Stromal cell of bone marrow (primary cell): Measurements from ENCODE around the gene PPFIA1.

Experiments used
- DNase-seq: peaks from one replicate; pipeline ENCODE4 v3.0.0-alpha.2; 2012; ENCODE audit warnings: low read depth

PPFIA1 gene

DNA sequence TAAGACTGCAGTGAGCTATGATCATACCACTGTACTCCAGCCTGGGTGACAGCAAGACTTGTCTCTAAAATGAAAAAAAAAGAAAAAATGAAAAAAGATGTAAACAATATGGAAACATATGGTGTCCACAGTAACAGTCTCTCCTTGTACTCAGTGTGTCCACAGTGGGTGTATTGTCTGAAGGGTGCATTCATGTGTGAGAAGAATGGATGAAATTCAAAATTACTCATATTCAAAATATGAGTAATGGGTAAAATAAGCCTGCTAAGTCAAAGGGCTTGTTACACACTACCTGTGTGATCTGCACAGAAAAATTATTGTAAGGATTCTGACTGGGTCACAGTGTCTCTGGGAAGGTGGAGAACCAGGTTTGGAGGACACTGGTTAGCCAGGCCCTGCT, 26.9 kb downstream of the PPFIA1 start:
- no peak for DNase-seq

DNA sequence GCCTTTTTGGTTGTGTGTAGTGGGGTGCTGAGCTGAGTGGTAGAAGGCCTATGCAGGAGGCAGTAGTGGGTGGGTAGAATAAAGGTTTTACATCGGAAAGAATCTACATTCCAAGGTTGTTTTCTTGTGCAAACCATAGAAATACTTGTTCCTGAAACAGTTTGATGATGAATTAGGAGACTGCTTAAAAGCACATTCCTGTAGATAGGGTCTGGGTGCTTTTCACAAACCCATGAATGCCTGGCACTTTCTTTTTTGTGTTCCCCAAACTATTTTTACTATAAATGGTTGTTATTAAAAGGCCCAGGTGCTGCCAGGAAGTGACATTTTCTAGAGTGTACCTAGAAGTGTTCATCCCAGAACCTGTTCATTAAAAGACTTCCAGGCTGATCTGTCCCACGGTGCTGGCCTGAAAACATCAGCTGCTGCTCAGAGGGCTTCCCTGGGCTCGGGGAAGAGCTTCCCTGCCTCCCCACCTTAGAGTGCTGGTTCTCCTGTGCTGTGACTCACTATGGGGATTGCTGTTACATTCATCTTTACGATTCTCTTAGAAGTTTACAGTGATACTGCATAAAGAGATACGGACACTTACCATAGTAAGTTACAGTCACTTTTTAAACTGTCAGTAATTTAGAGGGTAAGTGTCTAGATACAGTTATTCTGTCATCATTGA, 27.9 kb downstream of the PPFIA1 start:
- no peak for DNase-seq

DNA sequence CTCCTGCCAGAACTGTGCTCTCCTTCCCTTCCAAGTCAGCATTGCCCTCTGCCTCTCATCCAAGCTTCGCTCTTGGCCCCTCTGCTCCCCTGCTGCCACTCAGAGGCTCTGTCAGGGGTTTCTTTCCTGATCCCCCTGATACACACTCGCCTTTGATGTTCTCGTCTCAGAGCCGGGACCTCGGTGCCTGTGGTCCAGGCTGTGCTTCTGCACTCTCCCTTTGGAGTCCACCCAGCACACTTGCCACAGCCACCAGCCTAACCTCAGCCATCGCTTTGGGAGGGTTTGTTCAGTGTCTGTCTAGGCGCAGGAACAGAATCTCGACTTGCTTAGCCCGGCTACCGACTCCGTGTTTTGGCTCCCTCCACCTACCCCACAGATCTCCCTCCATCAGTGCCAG, 29.1 kb downstream of the PPFIA1 start:
- DNase-seq, result no peak

DNA sequence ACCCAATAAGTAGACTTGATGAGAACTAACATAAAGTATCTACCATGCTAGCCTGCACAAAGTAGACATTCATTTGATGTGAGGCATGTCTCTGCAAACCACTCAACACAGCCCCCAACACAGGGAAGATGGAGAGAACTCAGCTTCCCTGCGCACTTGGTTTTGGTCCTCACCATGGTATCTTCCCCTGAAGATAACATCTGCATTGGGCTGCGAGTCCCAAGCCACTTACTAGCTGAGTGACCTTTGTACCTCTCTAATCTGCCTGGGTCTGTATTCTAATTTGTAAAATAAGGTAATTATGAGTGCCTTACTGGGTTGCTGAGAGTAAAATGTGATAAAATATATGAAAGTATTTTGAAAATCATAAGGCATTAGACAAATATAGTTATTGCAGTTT, 30.7 kb downstream of the PPFIA1 start:
- no peak for DNase-seq

DNA sequence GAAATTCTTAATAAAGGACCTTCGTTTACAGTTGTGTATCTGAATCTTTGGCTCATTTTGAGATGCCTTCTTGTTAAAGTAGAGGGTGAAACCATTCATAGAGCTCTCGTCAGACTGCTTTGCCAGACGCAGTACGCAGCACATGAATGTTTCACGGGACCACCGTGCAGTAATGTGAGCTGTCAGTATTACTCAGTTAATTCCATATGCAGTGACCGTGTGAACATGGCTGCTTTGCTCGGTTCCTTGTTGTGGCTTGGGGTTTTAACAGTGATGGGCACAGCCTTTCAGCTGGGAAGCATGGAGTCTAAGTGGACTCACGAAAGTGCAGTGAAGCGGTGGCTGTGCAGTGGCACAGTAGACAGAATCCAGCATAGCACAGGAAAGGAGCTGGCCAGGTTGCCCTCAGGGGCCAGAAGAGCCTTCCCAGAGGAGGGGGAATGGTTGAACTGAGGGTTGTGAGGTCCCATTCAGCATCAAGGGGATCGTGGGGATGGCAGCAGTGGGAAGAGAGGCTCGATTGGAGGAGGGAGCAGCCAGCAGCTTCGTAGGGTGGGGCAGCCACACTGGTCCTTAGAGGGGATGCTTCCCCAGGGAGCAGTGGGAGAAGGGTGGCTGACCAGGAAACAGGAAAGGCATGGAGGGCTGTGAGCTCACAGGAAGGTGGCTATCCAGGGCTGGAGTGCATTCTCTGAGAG, 31.4 kb downstream of the PPFIA1 start:
- no peak for DNase-seq

DNA sequence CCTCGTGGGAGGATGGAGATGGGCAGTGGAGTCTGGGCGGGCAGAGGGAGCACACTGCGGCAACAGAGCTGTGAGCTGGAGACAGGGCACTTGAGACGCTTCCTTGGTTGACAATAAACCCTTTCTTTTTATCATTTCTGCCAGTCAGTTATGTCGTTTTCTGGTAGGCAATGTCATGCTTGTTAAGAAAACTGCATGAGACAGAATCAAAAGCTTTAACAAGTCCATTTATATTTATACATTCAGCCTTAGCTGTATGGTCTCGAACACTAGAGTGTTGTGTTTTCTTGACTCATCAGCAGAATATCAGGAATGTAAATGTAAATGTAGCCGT, 31.9 kb downstream of the PPFIA1 start:
- no peak for DNase-seq

DNA sequence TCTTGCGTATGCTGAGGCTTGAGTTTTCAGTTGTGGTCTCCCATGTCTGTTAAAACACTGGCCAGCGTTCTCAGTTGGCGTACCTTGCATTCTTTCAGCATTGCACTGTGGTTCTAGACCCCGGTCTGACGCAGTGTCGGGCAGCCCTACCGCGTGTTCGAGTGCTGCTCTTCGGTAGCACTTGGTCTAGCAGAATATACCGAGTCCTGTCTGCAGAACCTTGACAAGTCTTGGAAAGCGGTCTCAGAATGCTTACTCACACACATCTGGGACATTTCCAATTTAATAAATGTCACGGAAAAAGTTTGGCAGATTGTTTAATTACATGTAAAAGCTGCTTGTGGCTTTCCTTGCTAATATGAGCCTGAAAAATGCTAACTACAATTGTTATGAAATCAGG, 32.6 kb downstream of the PPFIA1 start:
- DNase-seq, result peak; percentile 44

DNA sequence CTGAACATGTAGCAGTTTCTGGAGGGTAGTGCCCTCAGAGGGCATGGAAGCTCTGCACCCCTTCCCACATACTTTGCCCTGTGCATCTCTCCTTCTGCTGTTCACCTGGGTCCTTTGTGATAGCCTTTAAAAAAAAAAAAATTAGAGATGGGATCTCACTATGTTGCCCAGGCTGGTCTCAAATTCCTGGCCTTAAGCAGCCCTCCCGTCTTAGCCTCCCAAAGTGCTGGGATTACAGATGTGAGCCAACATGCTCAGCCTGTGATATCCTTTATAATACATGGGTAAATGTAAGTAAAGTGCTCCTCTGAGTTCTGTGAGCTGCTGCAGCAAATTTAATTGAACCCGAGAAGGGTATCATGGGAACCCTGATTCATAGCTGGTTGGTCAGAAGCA, 33.7 kb downstream of the PPFIA1 start:
- DNase-seq, result no peak

DNA sequence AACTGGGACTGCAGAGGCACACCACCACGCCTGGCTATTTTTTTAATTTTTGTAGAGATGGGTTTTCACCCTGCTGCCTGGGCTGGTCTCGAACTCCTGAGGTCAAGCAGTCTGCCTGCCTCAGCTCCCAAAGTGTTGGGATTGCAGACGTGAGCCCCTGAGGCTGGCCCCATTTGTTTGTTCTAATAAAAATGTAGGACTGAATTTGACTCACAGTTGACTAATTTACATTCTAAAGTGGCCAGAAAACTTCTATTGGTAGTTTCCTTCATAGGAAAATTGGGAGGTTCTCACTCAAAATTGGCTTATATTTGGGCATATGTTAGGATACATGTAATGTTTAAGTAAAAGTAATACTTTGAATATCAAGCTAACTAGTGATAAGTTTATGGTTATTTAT, 35.0 kb downstream of the PPFIA1 start:
- no peak for DNase-seq

DNA sequence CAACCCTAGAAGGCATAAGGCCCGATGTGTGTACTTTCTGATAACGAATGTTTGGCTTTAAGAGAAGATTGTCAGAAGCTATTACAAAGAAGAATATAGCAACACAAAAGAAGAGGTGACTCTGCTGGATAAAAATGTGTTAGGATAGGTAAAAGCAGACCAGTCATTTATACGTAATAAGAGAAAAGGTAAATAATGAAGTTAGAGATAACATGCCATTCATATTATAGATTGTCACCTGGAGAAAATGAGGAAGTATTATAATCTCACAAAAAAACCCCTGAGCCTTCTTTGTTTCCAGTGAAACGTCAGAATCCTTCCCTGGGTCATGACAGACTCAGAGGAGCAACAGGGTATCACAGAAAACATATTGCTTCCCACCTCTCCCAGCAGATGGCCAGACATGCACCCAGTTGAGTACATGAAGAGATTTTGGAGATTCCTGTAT, 36.1 kb downstream of the PPFIA1 start:
- DNase-seq, result no peak

DNA sequence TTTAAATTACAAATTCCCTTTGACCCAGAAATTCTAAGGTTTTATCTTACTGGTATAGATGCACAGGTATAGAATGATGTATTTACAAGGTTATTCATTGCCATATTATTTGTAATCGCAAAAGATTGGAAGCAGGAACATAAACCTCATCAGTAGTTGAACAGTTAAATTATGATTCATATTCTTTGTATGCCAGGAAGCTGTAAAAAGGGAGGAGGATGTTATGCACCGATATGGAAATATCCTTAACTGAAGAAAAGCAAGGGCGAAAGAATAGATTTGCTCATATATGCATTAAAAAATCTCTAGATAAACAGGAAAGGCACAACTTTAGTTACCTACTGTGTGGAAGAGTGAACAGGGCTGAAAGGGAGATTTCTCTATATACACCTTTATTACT, 36.7 kb downstream of the PPFIA1 start:
- DNase-seq, result peak; percentile 6

DNA sequence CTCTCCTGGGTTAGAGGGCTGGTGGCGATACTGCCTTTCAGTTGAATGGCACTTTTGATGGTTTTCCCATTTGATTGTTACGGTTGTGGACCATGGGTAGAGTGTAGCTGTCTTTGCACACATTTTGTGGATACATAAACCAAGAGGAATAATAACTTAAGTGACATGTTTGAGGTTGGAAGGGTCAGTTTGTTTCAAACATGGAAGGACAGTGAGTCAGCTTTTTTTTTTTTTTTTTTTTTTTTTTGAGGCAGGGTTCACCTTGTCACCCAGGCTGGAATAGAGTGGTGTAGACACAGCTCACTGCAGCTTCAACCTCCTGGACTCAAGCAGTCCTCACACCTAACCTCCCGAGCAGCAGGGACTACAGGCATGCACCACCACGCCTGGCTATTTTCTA, 41.1 kb downstream of the PPFIA1 start:
- no peak for DNase-seq

DNA sequence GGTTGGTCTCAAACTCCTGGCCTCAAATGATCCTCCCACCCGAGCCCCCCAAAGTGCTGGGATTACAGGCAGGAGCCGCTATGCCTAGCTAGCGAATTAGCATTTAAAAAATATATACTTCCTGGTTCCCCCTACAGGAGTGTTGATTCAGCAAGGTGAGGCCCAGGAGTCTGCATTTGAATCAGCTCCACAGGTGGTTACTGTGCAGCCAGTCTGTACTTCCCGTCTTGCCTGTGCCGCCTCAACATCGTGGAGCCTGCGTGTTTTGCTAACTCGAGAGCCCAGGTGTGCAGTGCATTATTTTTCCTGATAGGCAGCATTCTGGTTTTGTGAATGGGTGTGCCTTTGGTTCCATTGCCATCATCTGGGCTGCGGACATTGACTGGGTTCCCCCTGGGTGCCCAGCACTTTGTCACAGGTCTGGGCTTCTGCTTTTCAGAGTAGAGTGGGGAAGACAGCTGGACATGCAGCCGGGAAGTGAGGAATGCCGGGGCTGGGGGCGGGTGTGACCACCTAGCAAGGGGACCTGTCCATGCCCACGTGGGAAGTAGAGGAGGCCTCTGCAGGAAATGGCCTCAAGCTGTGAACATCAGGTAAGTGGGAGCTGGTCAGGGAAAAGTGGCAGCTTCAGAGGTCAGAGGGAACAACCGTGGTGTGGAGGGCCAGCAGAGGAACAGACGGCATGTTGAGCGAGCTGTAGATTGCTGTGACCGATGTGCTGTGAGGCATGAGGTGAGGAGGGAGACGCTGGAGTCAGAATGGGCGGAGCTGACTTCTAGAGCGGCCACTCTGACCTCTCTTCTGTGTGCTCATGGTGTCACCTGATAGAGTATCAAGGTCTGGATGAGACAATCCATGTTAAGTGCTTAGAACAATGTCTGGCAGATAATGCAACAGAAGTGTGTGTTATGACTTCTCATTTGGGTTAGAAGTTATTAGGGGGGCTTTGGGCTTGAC, 42.2 kb downstream of the PPFIA1 start:
- no peak for DNase-seq

DNA sequence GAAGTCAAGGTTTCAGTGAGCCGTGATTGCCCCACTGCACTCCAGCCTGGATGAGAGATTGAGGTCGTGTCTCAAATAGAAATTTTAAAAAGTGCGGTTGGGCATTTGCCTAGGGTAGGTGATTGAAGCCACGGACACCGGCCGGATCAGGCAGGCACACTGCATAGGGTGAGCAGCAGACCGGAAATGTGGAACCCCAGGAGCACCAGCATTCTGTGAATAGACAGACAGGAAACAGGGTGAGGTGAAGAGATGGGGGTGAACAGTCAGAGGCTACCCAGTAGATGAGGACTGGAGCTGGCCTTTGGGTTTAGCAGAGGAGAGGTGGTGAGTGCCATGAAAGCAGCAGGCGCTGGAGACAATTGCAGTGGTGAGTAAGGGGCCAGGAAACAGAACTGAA, 43.5 kb downstream of the PPFIA1 start:
- DNase-seq, result no peak

DNA sequence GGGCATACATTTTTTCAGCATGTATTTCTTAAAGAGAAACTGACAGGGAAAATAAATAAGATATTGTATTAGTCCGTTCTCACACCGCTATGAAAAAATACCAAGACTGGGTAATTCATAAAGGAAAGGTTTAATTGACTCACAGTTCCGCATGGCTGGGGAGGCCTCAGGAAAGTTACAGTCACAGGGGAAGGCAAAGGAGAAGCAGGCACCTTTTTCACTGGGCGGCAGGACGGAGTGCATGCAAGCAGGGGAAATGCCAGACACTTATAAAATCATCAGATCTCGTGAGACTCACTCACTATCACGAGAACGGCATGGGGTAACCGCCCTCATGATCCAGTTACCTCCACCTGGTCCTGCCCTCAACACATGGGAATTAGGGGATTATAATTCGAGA, 44.2 kb downstream of the PPFIA1 start:
- no peak for DNase-seq

DNA sequence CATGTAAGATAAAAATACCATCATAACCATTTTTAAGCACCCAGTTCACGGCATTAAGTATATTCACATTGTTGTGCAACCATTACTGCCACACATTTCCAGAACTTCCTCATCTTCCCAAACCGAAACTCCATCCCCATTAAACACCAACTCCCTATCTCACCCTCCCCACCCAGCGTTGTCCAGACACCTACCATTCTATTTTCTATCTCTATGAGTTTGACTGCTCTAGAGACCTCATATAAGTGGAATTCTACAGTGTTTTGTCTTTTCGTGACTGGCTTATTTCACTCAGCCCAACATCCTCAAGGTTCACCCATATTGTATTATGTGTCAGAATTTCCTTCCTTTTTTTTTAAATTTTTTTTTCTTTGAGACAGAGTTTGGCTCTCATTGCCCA, 45.2 kb downstream of the PPFIA1 start:
- DNase-seq, result no peak

DNA sequence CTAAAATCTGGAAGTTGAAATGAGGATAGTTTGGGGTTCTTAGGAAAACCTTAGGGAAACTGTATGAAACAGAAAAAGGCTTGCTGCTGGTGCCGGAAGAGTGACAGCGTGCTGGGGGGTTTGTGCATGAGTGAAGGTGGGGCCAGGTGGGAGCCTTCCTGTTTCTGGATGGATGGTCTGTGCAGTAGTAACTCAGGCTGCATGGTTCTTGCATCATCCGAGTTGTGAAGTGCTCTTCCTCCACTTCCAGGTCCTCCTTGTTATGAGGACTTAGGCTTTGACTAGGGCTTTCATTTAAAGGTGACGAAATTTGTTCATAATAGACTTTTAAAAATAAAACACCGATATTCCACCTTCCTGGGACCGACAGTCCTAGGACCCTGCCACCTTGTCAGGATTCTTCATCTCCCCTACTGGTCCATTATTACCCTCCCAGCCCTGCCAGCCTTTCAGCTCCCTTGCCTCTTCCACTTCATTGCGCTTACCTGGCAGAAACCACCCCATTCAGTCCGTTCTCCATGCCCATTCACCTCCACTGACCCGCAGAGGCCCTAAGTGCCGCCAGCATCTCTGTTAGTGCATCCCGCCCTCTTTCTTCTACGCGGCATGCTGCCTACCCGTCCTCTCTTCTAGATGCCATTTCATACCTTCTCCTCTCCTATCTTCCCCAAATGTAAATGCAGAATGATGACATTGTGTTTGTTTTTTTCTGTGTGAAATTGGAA, 47.3 kb downstream of the PPFIA1 start:
- DNase-seq, result no peak

DNA sequence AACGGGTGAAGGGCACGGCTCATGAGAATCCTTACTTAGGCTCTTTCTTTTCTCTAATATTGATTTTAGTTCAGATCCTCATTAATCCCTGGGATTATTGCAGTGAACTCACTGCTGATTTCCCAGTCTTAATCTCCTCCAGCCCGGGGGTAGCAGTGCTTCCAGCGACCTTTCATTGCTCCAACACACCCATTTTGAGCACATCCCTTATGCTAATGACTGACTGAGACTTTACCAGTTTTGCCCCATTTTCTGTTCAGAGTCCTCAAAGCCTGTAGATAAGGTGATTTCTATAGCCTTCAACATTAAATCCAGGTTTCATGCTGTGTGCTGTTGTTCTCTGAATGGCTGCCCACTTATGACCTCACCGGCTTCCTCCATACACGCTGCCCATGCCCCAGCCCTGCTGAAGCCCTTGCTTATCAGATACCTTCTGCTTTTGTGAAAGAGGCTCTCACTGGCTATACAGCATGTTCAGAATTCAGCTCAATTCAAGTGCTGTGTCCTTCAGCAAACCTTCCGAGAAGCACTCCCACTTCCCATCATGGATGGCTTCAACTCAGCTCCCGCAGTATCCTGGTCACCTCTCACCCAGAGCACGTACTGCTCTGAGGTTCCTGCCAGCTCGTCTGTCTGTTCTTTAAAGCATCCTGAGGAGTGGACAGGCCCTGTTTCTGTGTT, 49.0 kb downstream of the PPFIA1 start:
- no peak for DNase-seq

DNA sequence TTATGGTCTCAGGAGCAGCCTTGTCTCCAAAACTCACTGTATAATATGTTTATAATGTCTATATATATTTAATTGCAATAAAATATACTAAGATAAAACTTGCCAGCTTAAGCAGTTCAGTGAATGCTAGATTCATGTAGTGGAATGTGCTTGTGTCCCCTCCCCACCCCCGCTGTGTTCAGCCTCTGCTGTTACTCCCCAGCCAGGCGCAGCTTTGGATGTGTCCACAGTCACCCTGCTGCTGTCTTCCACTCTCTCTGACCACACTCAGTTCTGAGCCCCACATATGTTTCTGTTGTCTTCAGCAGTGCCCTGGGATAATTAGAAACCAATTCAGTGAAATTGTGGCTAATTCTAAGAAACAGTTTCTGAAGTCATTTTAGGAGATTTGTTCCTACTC, 52.2 kb downstream of the PPFIA1 start:
- no peak for DNase-seq

DNA sequence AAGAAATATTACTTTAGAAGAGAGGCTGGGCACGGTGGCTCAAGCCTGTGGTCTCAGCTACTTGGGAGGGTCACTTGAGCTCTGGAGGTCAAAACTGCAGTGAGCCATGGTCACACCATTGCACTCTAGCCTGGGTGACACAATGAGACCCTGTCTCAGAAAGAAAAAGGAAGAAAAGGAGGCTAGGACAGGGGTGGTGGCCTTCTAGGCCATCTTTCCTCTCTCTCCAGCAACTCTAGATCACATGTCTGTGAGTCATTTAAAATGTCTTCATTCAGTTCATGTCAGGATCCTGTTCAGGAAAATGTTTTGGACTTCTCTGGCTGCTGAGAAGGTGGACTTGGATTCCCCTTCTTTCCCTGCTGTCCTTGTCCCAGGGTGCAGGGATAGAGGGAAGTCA, 53.3 kb downstream of the PPFIA1 start:
- DNase-seq, result peak; percentile 13

DNA sequence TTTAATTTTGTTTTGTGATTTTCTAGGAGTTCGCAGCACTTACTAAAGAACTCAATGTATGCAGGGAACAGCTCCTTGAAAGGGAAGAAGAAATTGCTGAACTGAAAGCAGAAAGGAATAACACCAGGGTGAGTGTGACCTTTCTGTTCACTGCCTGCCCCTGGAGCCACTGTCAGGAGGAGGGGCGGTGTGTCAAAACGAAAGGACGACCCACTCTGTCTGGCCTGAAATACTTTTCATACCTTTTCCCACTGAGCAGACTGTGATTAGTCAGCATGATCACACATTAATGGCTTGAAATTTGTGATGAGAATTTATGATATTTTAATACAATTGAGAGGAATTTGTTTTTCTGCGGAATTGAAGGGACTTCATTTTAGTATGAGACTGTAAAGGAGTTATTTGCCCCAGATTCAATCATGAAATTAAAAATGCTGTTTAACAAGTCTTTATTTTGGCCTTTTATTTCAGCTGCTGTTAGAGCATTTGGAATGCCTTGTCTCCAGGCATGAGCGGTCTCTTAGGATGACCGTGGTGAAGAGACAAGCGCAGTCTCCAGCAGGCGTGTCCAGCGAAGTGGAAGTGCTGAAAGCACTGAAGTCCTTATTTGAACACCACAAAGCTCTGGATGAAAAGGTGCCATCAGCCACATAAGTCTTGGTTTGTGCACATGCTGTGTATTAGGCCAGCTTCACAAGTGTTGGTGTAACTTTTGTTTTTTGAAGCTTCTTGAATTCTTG, 54.1 kb downstream of the PPFIA1 start:
- no peak for DNase-seq
